ENCODE measurements around the gene ADAMTSL2.

ADAMTSL2 gene

DNA sequence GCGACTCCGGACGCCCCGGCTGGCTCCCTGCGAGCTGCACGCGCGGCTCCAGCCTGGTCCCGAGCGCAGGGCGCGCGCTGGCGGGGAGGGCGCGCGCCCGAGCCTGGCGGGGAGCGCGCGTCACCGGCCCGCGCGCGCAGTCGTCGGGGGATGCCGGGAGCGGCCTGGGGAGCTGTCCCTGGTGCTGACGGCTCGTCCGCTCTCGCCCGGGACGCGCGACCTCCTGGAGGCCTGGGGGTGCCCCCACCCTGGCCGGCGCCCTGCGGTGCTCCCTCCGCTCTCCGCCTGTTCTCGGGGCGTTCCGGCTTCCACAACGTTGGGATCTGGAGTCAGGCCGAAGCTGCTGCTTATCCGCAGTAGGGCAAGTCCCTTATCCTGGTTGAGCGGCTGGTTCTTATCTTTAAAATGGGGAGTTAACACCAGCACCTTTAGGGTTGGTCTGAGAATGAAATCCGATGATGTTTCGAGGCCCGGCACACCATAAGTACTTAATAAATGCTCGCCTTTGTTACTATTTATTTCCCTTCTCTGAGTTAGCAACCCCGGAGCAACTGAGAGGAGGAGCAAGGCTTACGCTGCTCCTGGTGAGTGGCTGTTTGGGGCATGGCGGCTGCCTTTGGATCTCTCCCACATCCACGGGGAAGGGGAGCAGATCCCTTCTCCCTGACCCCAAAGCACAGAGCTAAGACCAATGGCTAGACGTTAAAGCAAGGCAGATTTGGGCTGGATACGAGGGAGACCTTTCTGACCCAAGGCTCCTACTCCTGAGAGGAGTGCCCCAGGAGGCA, 75.0 kb downstream of the ADAMTSL2 start, which contains the start of gene FAM163B:
Gene FAM163B, minus strand, starts transcription at position 79 of the 788 bp plus-strand sequence. CDS start 29,166 bp downstream, outside the sequence.
- DNase-seq: peak; percentile 32

DNA sequence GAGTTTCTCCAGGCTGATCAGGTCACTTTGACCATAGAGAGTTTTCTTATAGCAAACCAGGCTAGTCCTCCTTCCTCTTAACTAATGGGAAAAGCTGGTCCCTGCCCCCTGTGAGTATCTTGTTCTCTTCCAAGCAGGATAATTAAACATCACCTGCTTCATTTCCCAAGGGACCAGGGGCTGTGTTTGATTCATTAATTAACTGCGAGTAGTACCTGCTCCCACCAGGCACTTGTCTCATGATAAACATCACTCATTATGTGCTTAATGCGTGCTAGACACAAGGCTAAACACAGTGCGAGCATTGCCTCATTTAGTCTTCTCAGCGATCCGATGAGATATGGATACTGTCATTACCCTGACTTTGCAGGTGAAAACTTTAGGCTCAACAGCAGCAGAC, 76.3 kb downstream of the ADAMTSL2 start:
- DNase-seq: peak; percentile 36

DNA sequence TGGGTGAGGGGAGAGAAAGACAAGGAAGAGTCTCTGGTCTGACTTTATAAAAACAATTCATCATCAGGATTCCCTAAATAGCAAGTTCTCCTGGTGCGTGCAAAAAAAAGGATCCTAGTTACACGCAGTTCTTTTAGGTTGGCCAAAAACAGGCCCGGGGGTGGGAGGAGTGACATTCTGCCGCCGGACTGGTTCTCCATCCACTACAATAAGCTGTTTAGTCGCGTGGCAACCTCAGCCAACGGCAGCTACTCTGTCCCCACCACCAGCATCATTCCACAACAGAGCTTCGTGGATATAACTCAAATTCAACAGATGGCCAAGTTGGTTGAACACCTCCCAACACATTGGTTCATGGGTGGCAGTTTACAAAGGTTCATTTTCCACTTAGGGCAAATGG, 77.5 kb downstream of the ADAMTSL2 start:
- DNase-seq: no peak

DNA sequence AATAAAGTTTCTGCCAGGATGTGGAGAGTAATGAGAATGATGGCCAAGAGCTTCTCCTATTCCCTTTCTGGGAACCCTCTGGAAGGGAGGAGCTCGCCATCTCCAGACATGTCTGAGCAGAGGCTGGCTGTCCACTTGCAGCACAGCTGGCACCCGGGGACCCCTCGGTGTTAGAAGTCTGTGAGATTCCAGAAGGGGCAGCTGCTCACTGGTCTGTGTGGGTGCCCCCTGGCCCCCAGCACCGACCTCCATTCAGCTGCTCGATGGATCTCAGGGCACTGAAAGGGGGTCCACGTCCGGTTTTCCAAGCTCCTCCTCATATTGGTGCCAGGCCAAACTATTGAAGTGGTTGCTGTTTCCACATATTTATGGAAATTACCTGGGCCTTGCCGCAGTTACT, 78.3 kb downstream of the ADAMTSL2 start:
- DNase-seq: no peak

DNA sequence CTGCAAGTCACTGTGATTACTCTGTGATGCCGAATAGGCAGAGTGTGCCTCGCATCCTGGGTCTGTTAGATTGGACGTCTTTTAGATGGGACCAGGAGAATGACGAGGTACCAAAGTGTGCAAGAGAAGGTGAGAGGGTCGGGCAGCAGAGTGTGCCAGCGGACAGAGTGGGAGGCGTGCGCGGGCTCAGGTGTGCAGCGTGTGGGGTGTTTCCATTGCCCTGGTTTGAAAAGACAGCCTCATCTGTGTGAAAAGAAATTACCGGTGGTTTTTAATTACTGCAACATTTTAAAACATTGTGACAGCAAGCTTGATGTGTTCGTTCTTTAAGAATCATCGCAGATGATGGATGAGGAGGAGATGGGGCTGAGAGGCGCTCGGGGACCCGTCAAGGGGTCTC, 78.9 kb downstream of the ADAMTSL2 start:
- no peak for DNase-seq

DNA sequence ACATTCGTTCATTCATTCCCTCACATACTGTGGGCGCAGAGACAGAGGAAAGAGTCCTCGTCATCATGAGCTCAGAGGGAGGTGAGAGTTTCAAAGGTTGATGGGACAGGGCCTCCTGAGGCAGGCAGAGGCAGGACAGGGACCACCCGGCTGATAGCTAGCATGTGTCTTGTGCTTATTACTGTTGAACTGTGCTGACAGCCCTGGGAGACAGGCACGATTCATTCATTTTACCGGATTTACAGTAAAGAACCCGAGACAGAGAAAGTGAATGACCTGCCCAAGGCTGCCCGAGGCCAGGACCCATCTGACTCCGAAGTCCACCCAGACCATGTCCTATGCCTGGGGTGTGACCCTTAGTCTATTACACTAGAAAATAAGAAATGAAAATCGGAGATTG, 79.6 kb downstream of the ADAMTSL2 start:
- no peak for DNase-seq

DNA sequence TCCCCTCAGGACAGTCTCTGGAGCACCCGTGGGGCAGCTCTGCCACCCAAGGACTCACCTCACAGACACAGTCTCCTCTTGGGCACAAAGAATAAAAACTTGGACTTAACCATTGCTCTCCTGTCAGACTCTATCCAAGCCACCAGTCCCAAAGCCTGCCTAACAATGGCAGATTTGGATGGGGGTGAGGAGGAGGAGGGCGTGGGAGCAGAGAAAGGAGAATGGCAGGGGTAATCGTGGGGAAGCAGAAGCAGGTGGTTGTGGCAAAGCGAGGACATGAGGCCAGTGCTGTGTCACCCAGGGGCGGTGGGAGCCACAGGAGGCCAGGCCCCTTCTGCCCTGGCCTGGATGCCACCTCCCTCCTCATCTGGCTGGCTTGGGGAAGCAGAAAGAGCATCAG, 80.2 kb downstream of the ADAMTSL2 start:
- no peak for DNase-seq

DNA sequence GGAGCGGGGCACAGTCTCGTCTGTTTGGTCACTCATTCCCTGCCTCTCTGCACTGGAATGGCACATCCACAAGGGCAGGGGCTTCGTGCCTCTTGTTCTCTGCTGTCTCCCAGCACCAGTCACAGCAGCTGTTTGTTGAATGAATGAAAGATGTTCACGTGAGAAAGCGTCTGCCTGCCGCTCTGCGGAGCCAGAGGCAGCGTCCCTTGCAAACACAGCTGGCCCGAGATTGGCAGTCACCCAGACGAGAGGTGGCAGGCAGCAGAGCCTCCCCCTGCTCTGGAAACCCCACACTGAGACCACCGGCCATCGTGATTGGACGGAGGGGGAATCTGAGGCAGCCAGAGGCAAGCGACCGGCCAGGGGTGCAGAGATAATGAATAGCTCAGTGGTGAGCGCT, 80.7 kb downstream of the ADAMTSL2 start:
- peak; percentile 55 for DNase-seq

DNA sequence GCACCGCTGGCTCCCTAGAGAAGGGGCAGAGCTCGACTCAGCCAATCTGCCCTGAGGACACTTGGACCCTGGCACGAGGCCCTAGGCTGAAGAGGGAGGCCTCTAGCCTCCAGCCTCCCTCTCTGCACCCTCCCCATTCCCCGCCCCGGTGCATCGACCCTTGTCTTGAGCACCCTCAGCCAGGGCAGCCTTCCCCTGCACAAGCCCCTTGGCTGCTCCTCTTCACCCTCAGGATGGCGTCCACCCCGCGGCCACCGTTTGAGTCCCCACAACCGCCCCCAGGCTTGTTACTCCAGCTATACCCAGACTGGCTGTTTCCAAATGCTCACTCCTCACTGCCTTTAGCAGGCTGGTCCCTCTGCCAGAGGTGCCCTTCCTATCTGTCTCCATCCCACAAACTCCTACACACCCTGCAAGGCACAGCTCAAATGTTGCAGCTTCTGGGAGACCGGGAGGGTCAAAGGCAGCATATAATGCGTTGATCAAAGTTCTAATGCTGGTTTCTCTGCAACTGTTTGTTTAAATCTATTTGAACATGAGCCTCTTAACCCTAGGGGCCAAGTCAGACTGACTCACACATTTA, 81.2 kb downstream of the ADAMTSL2 start:
- DNase-seq: no peak

DNA sequence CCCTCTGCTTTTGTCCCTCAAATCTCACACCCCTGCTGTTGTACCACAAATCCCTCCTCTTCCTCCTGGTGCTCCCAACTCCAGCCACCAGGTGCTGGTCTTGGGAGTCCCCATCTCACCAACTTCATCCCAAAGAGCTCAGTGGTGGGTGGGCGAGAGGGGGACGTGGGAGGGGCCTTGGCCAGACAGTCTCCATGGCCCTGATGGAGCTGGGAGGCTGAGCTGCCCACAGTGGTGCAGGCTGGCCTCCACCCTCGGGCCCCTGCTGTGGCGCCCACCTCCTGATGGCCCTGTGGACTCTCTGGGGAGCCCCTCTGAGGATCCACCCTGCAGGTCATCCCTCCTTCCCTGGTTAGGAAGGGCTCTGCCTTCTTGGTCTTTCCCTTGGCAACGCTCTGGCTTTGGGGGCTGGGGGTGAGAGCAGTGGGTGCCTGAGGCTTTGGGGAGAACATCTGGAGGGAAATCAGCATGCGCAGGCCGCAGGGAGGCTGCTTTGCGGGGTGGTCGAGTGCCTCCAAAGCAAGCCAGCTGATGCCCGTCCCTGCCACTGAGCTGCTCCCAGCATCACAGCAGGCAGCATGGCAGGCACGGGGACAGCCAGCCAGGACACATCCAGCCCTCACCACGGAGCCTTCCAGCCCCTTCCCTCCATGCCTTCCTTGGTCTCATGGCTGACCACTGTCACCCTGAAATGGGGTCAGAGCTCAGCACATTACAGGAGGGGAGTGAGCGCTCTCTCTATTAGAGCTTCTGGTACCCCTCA, 82.3 kb downstream of the ADAMTSL2 start:
- no peak for DNase-seq

DNA sequence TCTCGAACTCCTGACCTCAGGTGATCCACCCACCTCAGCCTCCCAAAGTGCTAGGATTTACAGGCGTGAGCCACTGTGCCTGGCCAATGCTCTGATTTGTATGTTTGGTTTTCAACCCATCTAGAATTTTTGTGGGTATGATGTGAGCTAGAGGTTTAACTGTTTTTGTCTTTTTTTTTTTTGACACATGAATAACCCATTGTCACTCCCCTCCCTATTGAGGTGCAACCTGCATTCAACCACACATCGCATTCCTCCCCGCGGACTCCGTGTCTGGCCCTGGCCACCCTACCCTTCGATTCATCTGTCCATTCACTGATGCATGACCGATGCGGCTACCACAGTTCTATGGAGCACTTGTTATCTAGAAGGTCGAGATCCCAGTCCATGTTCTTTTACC, 84.2 kb downstream of the ADAMTSL2 start:
- DNase-seq: no peak

DNA sequence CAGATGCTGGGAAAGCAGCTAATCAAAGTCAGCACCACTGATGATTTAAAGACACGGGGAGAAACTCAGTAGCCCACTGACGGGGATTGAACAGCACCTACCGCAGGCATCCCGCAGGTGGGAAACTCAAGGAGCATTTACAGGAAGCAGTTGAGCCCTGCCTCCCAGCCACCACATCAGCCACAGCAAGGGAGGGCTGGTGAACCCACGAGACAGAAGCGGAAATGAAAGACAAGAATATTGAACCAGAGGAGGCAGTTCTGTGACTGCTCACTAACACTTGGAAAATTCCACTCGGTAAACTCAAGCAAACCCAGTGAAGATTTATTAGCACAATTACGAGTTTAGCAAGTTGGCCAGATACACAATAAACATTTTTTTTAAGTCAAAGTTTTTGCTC, 85.3 kb downstream of the ADAMTSL2 start:
- no peak for DNase-seq

DNA sequence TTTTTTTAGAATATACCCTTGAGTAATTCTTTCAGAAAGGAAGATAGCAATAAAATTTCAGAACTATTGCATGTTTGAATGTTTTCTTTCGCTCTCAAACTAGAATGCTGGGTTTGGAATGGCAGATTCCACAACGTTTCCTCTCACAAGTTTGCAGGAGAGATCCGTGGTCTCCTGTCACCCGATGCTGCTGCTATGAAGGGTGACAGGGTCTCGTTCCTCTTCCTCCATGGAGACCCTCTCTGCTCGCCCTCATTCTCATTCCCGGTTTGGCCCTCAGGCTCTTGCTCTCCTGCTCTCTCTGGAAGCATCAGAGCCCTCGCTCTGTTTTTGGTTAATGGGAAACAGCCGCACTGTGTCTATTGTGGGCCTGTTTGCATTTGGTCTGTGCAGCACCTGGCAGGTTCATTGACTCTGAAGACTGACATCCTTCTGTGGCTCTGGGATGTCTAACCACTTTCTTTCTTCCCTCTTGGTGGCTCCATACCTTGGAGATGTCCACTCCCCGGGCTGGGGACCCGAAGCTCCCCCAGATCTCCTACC, 87.3 kb downstream of the ADAMTSL2 start:
- DNase-seq: peak; percentile 12

DNA sequence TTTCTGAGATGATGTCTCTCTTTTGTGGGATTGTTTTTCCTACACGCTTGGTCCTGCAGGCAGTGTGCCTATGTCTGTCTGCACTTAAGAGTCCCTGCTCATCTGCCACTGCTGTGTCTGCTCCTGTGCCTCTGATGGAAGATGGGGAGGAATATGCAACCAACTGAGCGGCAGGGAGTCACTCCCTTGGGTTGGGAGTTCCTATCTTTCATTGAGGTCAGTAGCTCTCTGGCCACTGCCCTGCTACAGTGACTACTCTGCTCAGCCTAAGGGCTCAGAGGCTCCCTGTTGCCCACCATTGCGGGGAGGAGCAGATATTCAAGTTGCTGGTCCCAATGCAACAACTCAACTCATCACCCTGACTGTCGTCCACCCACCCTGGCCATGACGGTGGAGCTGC, 88.1 kb downstream of the ADAMTSL2 start:
- DNase-seq: no peak

All from NCI-H1092 treated with DMSO at 0.1 percent for 48 hours (cell line).